GM21381 (cell line): ENCODE results near the gene PPP1CC.

Experiments
- ATAC-seq: cut with Tn5 transposase; IDR thresholded peaks from one replicate; pipeline ENCODE4 v1.9.1; 2021; ENCODE audit warnings: mild to moderate bottlenecking, moderate library complexity; ENCODE audit not compliant: unreplicated experiment

Gene PPP1CC

DNA sequence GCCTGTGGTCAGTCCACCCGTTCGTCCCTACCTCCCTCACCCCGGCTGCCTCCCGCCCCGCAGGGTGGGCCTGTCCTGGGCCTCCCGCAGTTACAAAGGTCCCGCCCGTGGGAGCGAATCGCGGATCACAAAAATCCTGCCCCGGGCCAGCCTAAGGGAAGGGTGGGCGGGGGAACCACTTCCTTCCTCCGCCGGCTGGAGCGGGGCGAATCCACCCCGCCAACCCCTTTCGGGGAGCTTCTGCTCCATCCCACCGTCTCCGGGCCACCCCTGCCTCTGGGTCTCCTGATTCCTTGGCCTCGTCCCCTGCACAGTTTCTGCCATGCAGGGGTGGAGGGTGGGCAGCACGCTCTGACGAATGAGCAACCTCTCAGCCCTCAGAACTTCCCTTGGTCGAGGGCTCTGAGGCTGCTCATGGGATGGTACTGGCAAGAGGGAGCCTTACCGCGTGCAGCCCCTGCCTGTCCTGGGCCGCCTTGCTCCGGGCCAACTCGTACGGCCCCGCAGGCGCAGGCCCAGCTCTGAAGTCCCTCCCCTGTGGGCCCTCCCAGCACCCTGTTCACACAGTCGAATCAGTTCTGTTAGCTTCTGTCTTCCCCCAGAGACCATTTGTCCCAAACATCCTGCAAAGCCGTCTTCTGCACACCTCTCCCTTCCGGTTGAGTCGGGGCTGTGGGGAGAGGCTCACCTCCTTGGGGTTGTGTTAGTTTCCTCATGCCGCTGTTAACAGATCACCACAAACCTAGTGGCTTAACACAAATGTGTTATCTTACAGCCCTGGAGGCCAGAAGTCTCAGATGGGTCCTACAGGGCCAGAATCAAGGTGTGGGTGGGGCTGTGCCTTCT, 53.2 kb downstream of the PPP1CC start:
- peak; percentile 44 for ATAC-seq

DNA sequence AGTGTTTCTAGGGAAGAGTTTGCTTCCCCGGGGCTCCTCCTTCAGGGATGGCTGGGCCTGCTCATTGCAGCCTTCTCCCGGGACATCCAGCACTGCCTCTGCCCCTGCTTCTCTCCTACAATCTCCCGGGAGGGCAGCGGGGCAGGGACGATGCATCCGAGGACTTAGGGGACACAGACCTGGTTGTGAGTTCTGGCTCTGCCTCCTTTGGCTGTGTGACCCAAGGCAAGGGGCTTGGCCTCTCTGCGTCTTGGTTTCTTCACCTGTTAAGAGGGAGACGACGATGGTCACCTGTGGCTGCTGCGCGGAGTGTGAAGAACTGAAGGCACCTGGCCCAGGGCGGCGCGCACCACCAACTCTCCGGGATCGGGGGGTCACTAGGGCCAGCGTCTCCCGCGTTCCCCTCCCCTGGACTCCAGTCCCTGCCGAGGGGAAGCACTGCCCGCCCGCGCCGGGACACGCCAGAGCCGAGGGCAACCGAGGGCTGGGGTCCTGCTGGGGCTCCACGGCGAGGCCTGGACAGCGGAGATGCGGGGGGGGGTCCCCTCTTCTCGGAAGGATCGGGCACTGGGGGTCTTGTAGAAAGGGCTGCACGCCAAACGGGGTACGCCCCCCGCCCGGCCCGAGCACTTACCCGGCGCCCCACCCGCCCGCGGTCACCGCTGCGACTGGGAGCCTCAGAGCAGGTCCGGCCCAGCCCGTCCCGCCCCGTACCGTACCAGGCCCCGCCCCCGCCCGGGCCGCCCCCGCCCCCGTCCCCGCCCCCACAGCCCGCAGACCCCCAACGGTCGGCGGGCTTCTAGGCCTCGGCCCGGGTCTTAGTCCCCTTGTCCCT, 54.0 kb downstream of the PPP1CC start, which contains the start of gene HVCN1:
Gene HVCN1 (minus strand): TSS at position 670 of the 835 bp plus-strand sequence. CDS start 5,870 bp downstream, outside the sequence.
- peak; percentile 28 for ATAC-seq

DNA sequence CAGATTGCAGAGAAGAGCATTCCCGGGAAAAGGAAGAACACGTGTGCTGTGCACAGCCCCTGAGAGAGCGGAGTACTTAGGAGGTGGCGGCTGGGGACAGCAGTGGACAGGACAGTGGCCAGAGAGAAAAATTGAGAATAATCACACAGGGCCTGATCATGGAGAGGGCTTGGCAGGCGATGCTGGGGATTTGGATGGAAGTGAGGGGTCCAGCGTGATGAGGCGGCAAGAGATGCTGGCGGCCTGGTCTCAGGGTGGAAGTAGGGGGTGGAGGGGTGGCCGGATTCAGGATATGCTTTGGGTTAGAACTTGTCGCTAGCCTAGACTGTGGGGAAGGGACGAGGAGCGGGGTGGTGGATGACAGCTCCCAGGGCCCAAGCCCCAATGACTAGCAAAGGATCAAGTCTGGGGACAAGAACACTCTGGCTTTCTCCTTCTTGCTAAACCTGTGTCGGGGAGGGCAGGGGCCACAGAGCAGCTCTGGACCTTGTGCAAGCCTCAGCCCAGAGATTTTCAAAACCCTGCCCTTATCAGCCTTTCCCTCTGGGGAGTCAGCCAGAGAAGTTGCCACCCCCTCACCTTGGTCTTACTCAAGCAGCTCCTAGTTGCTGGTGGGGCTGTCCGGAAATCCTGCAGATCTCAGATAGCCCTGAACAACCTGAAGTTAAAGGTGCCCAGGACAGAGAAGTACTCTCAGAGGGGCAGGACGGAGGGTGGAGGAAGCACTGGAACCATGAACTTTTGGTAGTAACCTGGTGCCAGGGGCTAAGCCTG, 55.1 kb downstream of the PPP1CC start:
- no peak for ATAC-seq

DNA sequence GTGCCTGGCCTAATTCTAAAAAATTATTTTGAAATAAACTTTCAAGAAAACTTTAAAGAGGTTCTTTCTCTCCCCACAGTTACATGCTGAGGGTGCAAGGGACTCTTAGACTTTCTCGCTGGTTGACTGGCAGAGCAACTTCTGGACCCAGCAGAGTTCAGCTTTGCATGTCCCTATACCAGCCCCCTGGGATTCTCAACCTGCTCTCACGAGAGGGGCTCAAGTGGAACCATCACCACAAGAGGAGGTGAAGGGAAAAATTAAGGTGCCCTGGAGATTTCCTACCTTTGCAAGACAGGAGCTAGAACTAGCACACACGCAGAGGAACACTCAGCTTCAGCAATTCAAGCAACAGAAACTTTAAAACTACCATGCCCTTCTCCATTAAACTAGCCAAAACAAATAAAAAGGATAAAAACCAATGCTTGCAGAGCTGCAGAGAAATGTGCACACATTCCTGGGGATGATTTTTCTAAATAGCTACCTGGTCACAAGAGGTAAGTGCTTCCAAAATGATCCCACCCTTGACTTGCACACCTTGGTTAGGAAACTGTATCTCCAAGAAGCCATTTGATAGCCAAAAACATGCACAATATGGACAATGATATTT, 56.3 kb downstream of the PPP1CC start:
- ATAC-seq = no peak

DNA sequence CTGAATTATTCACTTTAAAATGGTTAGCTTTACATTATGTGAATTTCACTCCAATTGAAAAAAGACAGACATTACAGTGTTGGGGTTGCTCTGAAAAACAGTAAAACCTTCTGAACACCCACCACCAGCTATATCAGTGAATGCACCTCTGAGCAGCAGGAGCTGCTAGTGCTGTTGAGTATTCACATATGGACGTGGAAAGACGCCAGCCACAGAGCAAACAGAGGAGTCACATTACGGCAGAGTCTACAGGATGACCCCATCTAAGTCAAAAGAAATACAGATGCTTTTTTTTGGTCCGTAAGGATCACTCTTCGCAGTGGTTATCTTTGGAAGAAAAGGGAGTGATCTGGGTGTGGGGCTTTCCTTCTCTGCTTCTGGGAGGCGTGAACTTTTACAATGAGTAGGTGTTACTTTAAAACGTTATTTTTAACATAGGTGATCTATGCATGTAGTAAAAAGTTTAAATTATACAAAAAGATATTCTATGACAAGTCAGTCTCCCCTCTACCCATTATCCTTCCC, 58.3 kb downstream of the PPP1CC start:
- no peak for ATAC-seq

DNA sequence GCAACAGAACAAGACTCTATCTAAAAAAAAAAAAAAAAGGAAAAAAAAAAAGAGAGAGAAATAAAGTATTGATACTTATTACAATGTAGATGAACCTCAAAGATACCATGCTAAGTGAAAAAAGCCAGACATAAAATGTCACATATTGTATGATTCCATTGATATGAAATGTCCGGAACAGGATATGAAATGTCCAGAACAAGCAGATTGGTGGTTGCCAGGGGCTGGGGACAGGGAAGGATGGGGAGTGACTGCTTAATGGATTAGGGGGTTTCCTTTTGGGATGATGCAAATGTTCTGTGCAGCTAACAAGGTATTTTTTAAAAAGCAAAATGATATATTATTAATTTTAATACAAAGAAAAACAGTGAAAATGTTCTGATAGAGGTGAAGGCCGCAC, 58.8 kb downstream of the PPP1CC start:
- ATAC-seq = no peak

DNA sequence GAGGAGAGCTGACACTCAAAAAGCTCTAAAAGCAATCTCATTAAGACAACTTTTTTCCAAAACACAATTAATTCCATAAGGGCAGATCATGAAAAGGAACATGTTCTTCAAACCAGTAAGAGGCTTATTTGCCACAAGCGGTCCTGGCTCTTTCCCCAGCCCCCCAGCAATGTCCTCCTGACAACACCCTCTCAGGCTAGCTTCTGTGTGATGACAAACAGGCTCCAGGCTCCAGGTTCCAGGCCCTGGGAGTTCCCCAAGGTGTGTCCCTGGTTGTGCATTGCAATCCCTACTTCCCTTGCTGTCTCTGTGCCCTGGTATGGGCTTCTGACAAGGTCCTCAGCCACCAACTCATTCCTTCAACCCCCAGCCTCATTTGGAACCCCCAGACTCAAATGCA, 62.7 kb downstream of the PPP1CC start:
- ATAC-seq = no peak

DNA sequence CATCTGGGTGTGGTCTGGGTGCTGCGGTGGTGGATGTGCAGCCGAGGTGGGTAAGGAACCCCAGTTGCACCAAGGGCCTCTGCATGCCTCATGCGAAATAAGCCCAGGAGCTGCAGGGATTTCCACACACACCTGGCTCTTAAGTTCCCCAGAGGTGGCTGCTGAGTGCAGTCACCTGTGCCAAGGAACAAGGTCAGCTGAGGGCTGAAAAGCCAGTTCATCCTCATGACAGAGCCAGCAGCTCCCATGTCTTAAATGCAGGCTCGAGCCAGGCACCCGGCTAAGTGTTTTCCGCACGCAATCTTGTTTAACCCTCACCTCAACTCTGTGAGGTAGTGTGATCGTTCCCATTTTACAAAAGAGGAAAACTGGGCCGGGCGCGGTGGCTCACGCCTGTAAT, 63.5 kb downstream of the PPP1CC start:
- ATAC-seq = no peak

DNA sequence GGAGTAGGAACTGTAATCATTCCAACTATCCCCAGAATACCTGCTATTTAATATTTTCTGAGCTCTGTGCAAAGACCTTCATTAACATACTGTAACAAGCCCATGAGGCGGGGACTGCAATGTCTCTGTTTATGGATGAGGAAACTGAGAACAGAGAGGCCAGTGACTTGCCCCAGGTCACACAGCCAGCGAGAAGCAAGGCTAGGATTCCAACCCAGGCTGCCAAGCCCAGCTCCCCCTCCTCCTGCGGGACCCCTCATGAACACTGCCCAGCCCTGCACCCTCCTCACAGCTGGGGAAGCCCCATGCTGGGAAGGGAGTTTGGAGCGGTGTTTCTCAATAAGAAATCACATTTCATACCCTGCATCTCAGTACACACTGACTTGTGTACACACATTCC, 64.7 kb downstream of the PPP1CC start:
- peak; percentile 16 for ATAC-seq

DNA sequence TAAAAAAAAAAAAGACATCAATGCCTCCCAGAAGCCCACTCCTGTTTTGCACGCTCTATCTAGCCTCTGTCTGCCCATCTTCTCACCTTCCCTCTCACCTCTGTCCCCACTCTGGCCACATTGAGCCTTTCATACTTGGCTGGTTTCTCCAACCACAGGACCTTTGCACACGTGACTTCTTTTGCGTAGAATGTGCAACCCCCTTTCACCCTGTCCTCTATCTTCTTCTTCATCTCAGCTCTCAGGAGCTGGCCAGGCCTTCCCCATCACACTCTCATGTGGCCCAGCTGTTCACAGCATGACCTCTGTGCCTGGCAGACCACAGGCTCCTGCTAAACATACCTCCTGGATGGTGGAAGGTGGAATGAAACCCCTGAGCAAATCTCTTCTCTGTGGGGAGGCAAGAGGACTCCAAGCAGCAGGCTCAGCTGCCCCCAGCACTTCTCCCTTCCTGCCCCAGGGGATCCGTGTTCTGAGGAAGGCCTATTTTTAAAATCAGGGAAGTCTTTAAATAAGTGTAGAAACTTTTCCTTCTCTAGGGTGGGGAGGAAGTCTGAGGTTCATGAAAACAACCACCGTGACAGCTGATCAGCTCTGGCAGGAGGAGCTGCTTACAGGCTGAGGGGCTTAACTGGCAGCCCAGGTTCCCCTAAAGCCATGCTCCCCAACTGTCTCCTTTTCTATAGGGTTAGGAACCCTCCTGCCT, 65.3 kb downstream of the PPP1CC start:
- peak; percentile 77 for ATAC-seq

DNA sequence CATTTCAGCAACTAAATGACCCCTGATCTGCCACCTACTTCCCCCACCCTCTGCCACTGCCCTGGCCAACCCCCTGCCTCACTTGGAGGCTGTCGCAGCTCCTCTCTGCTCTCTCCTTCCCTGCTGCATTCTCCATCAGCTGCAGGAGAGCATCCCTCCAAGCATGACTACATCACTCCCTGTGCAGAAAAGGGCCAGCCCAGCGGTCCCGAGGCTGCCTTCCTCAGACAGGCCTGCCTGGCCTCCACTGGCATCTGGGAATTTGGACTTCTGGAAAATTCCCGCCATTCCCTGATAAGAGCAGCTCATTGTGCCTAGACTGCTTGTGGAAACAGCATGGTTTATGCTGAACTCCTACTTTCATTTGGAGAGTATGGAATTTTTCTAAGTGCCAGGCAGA, 66.5 kb downstream of the PPP1CC start:
- no peak for ATAC-seq

DNA sequence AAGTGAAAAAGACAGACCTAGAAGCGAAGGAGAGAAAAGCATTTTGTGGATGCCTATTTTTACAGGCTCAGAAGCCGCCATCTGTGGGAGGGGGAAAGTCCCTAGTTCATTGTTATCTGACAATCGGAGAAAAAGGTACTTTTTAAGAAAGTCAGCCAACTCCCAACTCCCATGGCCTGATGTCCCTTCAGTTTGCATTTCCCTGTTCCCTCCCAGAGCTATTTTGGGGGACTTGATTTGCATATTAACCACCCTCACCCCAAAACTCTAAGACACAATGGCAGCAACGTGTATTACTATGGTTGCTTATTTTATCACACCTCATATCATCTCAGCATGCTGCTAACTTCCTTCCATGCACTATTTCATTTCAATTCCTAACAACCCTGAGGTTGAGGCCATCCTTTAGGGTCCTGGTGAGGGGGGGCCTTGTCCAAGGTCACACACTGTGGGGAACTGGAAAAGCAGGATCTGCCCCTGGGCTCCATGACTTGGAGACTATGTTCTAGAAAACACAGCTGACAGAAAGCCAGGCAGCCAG, 72.5 kb downstream of the PPP1CC start:
- peak; percentile 44 for ATAC-seq
